BLaER1 treated with 17β-estradiol and CSF1 and Interleukin-3, amounts not matched to agents 10 nM and 100 nM (cell line): ENCODE data around the gene NUMBL.

Experiments
- H3K27ac ChIP-seq, 11 experiments: shearing (Covaris generic); formaldehyde crosslinking; 2 replicates each; pipeline ENCODE4 v1.8.1; 2022
- H3K27me3 ChIP-seq, 11 experiments: shearing (Covaris generic); formaldehyde crosslinking; 2 replicates each; pipeline ENCODE4 v1.8.1; 2022
- H3K36me3 ChIP-seq, 11 experiments: shearing (Covaris generic); formaldehyde crosslinking; 2 replicates each; pipeline ENCODE4 v1.8.1; 2022
- H3K4me1 ChIP-seq, 10 experiments: shearing (Covaris generic); formaldehyde crosslinking; 2 replicates each; pipeline ENCODE4 v1.8.1; 2022
- H3K4me2 ChIP-seq, 11 experiments: shearing (Covaris generic); formaldehyde crosslinking; 2 replicates each; pipeline ENCODE4 v1.8.1; 2022
- H3K4me3 ChIP-seq, 10 experiments: shearing (Covaris generic); formaldehyde crosslinking; 2 replicates each; pipeline ENCODE4 v1.8.1; 2022
- H3K9ac ChIP-seq, 11 experiments: shearing (Covaris generic); formaldehyde crosslinking; 2 replicates each; pipeline ENCODE4 v1.8.1; 2022
- H3K9me3 ChIP-seq, 11 experiments: shearing (Covaris generic); formaldehyde crosslinking; replicated peaks in 1 of 11; 2 replicates each; pipeline ENCODE4 v1.8.1; 2022
- H4K20me1 ChIP-seq, 11 experiments: shearing (Covaris generic); formaldehyde crosslinking; 2 replicates each; pipeline ENCODE4 v1.8.1; 2022
- Cebpa-rat ChIP-seq, 11 experiments: shearing (Covaris generic); IDR thresholded peaks; 2 replicates each; pipeline ENCODE4 v1.8.1; 2022

NUMBL gene

GRCh38 chr19:40726279-40726678, 35.8 kb upstream of the NUMBL start:
- H3K4me3 ChIP-seq, result no peak overlapping the region

GRCh38 chr19:40724855-40725254, 34.4 kb upstream of the NUMBL start:
- Histone ChIP-seq H4K20me1 (peaks cover 0 to 20% (median 0%) of the 10 kb centered on the region in 11 experiments; a peak in 5 of 22 replicates), H3K9ac (no peak overlapping the region), H3K4me2 (no peak overlapping the region), H3K4me1 (peaks cover 10 to 27% (median 15%) of the 10 kb centered on the region in 10 experiments), H3K27me3 (no peaks in the 10 kb centered on the region), H3K4me3 (no peak overlapping the region), H3K36me3 (peaks cover 29 to 78% (median 60%) of the 10 kb centered on the region in 11 experiments), H3K27ac (no peak overlapping the region), H3K9me3 (peaks cover 0 to 10% (median 0%) of the 10 kb centered on the region in 11 experiments; a peak in 2 of 22 replicates)
- TF ChIP-seq Cebpa-rat (IDR thresholded peaks at IDR 0.05), result no peak

More at GRCh38 chr19:40726279-40726678, 35.8 kb upstream of the NUMBL start:
- Histone ChIP-seq H3K9me3 (peaks cover 0 to 10% (median 0%) of the 10 kb centered on the region in 11 experiments; a peak in 2 of 22 replicates), H4K20me1 (peaks cover 0 to 12% (median 0%) of the 10 kb centered on the region in 11 experiments; a peak in 5 of 22 replicates), H3K27me3 (no peaks in the 10 kb centered on the region), H3K4me2 (no peak overlapping the region), H3K36me3 (peaks cover 43 to 93% (median 74%) of the 10 kb centered on the region in 11 experiments), H3K4me1 (peaks cover 0 to 13% (median under 1%) of the 10 kb centered on the region in 10 experiments; a peak in 7 of 20 replicates), H3K27ac (no peak overlapping the region), H3K9ac (no peak overlapping the region)
- no peak for TF ChIP-seq Cebpa-rat (IDR thresholded peaks at IDR 0.05)

DNA sequence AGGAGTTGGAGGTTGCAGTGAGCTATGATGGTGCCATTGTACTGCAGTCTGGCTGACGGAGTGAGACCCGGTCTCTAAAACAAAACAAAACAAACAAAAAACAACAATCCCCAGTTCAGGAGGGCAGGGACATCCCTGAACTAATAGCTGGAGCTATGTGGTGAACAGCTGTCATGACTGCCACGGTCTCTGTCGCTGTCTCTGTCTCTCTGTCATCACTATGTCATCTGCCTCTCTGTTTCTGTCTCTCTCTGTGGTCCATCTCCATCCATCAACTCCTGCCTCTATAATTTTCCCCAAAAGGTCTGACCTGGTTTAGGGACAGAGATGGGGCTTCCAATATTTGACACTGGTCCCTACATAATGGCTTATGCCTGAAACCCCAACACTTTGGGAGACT, 33.9 kb upstream of the NUMBL start:
- Histone ChIP-seq H3K4me3 (no peak overlapping the region), H4K20me1 (peaks cover 0 to 20% (median 0%) of the 10 kb centered on the region in 11 experiments; a peak in 5 of 22 replicates), H3K4me1 (peaks cover 16 to 33% (median 20%) of the 10 kb centered on the region in 10 experiments), H3K27ac (no peak overlapping the region), H3K36me3 (peaks cover 24 to 73% (median 54%) of the 10 kb centered on the region in 11 experiments), H3K9me3 (peaks cover 0 to 10% (median 0%) of the 10 kb centered on the region in 11 experiments; a peak in 2 of 22 replicates), H3K4me2 (no peak overlapping the region), H3K27me3 (no peaks in the 10 kb centered on the region), H3K9ac (no peak overlapping the region)
- no peak for TF ChIP-seq Cebpa-rat (IDR thresholded peaks at IDR 0.05)

- Histone ChIP-seq H3K9me3 (peaks cover 0 to 10% (median 0%) of the 10 kb centered on the region in 11 experiments; a peak in 2 of 22 replicates), H3K4me2 (no peak overlapping the region), H3K36me3 (peaks cover 24 to 67% (median 49%) of the 10 kb centered on the region in 11 experiments), H3K4me3 (no peak overlapping the region), H3K27ac (no peak overlapping the region), H3K27me3 (no peaks in the 10 kb centered on the region), H3K4me1 (peaks cover 21 to 38% (median 26%) of the 10 kb centered on the region in 10 experiments), H4K20me1 (peaks cover 0 to 20% (median 3%) of the 10 kb centered on the region in 11 experiments; a peak in 8 of 22 replicates), H3K9ac (no peak overlapping the region)
- TF ChIP-seq Cebpa-rat (IDR thresholded peaks at IDR 0.05), result no peak
Observed at GRCh38 chr19:40723661-40724254, 33.3 kb upstream of the NUMBL start.

DNA sequence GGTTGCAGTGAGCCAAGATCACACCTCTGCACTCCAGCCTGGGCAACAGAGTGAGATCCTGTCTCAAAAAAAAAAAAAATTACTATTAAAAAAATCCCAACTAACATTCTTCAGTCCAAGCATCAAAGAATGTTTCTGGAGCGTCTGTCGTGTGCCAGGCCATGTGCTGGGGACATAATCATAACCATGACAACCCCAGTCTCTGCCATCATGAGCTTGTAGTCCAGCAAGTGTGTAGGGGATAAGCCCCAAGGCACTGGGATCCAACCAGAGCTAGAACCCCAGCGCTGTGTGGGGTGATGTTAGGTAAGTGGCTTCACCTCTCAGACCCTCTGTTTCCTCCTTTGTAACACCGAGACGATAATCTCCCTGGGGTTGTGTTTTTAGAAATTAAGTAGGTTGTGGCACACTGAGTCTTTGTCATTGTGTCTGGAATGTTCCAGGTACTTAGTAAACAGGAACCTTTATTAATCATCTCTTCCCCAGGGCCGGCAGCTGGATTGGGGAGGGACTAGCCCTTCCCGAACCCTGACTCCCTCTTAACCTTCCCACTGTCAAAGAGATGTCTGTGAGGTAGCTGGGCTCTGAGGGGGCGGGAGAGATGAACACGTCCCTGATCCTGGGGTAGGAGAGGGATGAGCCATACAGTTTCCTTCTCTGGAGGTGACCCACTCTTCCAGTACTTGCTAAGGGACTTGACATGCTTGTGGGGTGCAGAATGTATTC, 31.6 kb upstream of the NUMBL start:
- H3K36me3 ChIP-seq, result peaks cover 15 to 51% (median 34%) of the 10 kb centered on the region in 11 experiments; a peak in 21 of 22 replicates
- no peaks in the 10 kb centered on the region for H3K27me3 ChIP-seq
- peaks cover 0 to 34% (median 12%) of the 10 kb centered on the region in 11 experiments; a peak in 12 of 22 replicates for H4K20me1 ChIP-seq
- H3K27ac ChIP-seq, result no peak overlapping the region
- H3K9me3 ChIP-seq, result peaks cover 0 to 5% (median 0%) of the 10 kb centered on the region in 11 experiments; a peak in 1 of 22 replicates
- TF ChIP-seq Cebpa-rat (IDR thresholded peaks at IDR 0.05), result no peak
- peak overlapping the region in 1 of 11 experiments; percentile 17; a peak in 1 of 22 replicates for H3K9ac ChIP-seq
- H3K4me1 ChIP-seq, result peaks cover 36 to 51% (median 41%) of the 10 kb centered on the region in 10 experiments
- no peak overlapping the region for H3K4me3 ChIP-seq
- peak overlapping the region in 3 of 11 experiments; percentile 37 to 98 (median 97); a peak in 2 of 22 replicates for H3K4me2 ChIP-seq

- Histone ChIP-seq H4K20me1 (peaks cover 0 to 34% (median 12%) of the 10 kb centered on the region in 11 experiments; a peak in 12 of 22 replicates), H3K27me3 (no peaks in the 10 kb centered on the region), H3K9me3 (no peaks in the 10 kb centered on the region), H3K4me3 (no peak overlapping the region; a peak in 1 of 20 replicates), H3K27ac (no peak overlapping the region), H3K4me2 (peak overlapping the region in 9 of 11 experiments; percentile 84 to 99 (median 97); a peak in 15 of 22 replicates), H3K36me3 (peaks cover 7 to 41% (median 26%) of the 10 kb centered on the region in 11 experiments; a peak in 21 of 22 replicates), H3K4me1 (peaks cover 40 to 55% (median 45%) of the 10 kb centered on the region in 10 experiments), H3K9ac (peak overlapping the region in 2 of 11 experiments; percentile 18 to 44; a peak in 3 of 22 replicates)
- no peak for TF ChIP-seq Cebpa-rat (IDR thresholded peaks at IDR 0.05)
Observed at GRCh38 chr19:40721140-40721486, 30.7 kb upstream of the NUMBL start.

DNA sequence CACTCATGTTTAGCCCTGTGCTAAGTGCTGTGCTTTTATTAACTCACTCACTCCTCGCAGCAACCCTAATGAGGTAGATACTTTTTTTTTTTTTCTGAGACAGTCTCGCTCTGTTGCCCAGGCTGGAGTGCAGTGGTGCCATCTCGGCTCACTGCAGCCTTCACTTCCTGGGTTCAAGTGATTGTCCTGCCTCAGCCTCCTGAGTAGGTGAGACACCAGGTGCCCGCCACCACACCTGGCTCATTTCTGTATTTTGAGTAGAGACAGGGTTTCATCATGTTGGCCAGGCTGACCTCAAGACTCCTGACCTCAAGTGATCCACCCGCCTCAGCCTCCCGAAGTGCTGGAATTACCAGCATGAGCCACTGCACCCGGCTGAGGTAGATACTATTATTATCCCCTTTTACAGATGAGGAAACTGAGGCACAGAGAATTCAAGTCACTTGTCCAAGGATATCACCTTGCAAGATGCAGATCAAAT, 29.0 kb upstream of the NUMBL start:
- peaks cover 6 to 24% (median 11%) of the 10 kb centered on the region in 11 experiments; a peak in 17 of 22 replicates for H3K36me3 ChIP-seq
- no peaks in the 10 kb centered on the region for H3K27me3 ChIP-seq
- peaks cover 54 to 68% (median 58%) of the 10 kb centered on the region in 10 experiments for H3K4me1 ChIP-seq
- H3K4me3 ChIP-seq, result peak overlapping the region; percentile 71 to 93 (median 83); a peak in 19 of 20 replicates
- H3K4me2 ChIP-seq, result peak overlapping the region; percentile 84 to 100 (median 97)
- H3K9ac ChIP-seq, result peak overlapping the region; percentile 78 to 94 (median 90); a peak in 21 of 22 replicates
- H3K27ac ChIP-seq, result peak overlapping the region in 6 of 11 experiments; percentile 9 to 90 (median 58); a peak in 5 of 22 replicates
- TF ChIP-seq Cebpa-rat (IDR thresholded peaks at IDR 0.05), result no peak
- H4K20me1 ChIP-seq, result peaks cover 0 to 34% (median 9%) of the 10 kb centered on the region in 11 experiments; a peak in 11 of 22 replicates
- H3K9me3 ChIP-seq, result no peaks in the 10 kb centered on the region

DNA sequence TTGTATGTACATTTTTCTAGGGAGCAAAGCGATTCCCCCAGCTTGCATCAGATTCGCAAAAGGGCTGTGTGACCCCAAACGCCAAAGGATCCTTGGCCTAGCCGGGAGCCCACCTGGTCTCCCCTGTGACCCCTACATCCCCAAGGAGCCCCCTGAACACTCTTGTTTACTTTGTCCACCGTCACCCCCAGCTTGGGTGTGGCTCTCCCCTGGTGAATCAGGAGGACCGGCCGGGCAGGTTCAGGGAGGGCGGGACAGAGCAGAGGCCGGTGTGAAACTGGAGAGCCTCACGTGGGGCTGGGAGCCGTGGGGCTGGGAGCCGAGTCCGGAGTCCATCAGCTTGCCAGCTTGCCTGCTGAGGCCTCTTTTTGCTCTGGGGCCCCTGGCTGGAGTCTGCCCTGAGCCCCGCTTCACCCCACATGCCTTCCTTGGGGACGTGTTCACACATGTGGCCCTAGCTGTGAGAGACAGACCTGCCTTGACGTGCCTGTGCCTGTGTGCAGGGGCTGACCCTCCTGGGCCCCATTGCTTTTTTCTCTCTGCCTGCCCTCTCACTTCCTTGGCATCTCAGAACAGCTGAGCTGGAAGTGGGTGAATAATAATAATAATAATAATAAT, 28.4 kb upstream of the NUMBL start:
- H3K9me3 ChIP-seq, result no peaks in the 10 kb centered on the region
- peak overlapping the region; percentile 84 to 100 (median 97) for H3K4me2 ChIP-seq
- peaks cover 2 to 19% (median 5%) of the 10 kb centered on the region in 11 experiments; a peak in 16 of 22 replicates for H3K36me3 ChIP-seq
- H3K27me3 ChIP-seq, result no peaks in the 10 kb centered on the region
- peak overlapping the region; percentile 71 to 93 (median 83) for H3K4me3 ChIP-seq
- no peak for TF ChIP-seq Cebpa-rat (IDR thresholded peaks at IDR 0.05)
- H3K9ac ChIP-seq, result peak overlapping the region; percentile 78 to 94 (median 90)
- H3K27ac ChIP-seq, result peak overlapping the region; percentile 14 to 90 (median 55); a peak in 17 of 22 replicates
- H3K4me1 ChIP-seq, result peaks cover 58 to 74% (median 63%) of the 10 kb centered on the region in 10 experiments
- H4K20me1 ChIP-seq, result peaks cover 0 to 34% (median 9%) of the 10 kb centered on the region in 11 experiments; a peak in 11 of 22 replicates
